ENCODE data around the gene ING5. TPM values are rescaled to one million over a fixed set of nuclear protein-coding genes. Genes with fewer than 3 reads are reported as not detected.

Gene ING5
- total RNA-seq, 1 experiment from 2014 or later: 28.6 TPM

- no peak overlapping the region for H3K4me3 Mint-ChIP-seq (ENCODE audit: unreplicated experiment)
- H3K9me3 Mint-ChIP-seq (ENCODE audit: unreplicated experiment): peaks cover 14% of the 10 kb centered on the region
- H3K27me3 Mint-ChIP-seq (ENCODE audit: insufficient read depth, unreplicated experiment): no peaks in the 10 kb centered on the region
- Histone ChIP-seq H3K36me3 (ENCODE audit: control insufficient read depth, insufficient read depth, low read length) (peaks cover 2% of the 10 kb centered on the region), H3K4me1 (no peaks in the 10 kb centered on the region), H3K4me3 (ENCODE audit: low read depth, low read length) (no peak overlapping the region), H3K9me3 (no peaks in the 10 kb centered on the region), H3K27me3 (replicated peaks; ENCODE audit: control insufficient read depth, insufficient read depth, low read length) (no peaks in the 10 kb centered on the region)
- BruUV-seq (replicated peaks): no TSS peak
- H3K27ac Mint-ChIP-seq (ENCODE audit: unreplicated experiment): no peak overlapping the region
- peaks cover 24% of the 10 kb centered on the region for H3K36me3 Mint-ChIP-seq (ENCODE audit: insufficient read depth, unreplicated experiment)
- intact Hi-C loops (cut with micrococcal nuclease; ENCODE audit: unreplicated experiment): no loop called here
- no peaks in the 10 kb centered on the region for H3K4me1 Mint-ChIP-seq (ENCODE audit: low read depth, unreplicated experiment)
- CTCF ChIA-PET: no interaction called here
- POLR2A ChIA-PET: no interaction called here
- no peak for DNase-seq
- TF ChIP-seq, protein P1, sequence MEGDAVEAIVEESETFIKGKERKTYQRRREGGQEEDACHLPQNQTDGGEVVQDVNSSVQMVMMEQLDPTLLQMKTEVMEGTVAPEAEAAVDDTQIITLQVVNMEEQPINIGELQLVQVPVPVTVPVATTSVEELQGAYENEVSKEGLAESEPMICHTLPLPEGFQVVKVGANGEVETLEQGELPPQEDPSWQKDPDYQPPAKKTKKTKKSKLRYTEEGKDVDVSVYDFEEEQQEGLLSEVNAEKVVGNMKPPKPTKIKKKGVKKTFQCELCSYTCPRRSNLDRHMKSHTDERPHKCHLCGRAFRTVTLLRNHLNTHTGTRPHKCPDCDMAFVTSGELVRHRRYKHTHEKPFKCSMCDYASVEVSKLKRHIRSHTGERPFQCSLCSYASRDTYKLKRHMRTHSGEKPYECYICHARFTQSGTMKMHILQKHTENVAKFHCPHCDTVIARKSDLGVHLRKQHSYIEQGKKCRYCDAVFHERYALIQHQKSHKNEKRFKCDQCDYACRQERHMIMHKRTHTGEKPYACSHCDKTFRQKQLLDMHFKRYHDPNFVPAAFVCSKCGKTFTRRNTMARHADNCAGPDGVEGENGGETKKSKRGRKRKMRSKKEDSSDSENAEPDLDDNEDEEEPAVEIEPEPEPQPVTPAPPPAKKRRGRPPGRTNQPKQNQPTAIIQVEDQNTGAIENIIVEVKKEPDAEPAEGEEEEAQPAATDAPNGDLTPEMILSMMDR (IDR thresholded peaks at IDR 0.05; ENCODE audit: insufficient read depth in 1 of 2, low read depth in 1 of 2, low read length in 1 of 2, severe bottlenecking in 1 of 2, unreplicated experiment in 1 of 2): no peak
Measured at GRCh38 chr2:241744028-241744754, 42.4 kb downstream of the ING5 start.

- Mint-ChIP-seq H3K9me3 (ENCODE audit: unreplicated experiment) (peaks cover 14% of the 10 kb centered on the region), H3K27me3 (ENCODE audit: insufficient read depth, unreplicated experiment) (no peaks in the 10 kb centered on the region), H3K4me3 (ENCODE audit: unreplicated experiment) (no peak overlapping the region), H3K4me1 (ENCODE audit: low read depth, unreplicated experiment) (no peaks in the 10 kb centered on the region), H3K36me3 (ENCODE audit: insufficient read depth, unreplicated experiment) (peaks cover 32% of the 10 kb centered on the region), H3K27ac (ENCODE audit: unreplicated experiment) (no peak overlapping the region)
- BruUV-seq (replicated peaks): no TSS peak
- ChIA-PET POLR2A (no interaction called here), CTCF (no interaction called here)
- Histone ChIP-seq H3K4me1 (no peaks in the 10 kb centered on the region), H3K9me3 (no peaks in the 10 kb centered on the region), H3K27me3 (replicated peaks; ENCODE audit: control insufficient read depth, insufficient read depth, low read length) (no peaks in the 10 kb centered on the region), H3K4me3 (ENCODE audit: low read depth, low read length) (no peak overlapping the region), H3K36me3 (ENCODE audit: control insufficient read depth, insufficient read depth, low read length) (peaks cover 2% of the 10 kb centered on the region)
- DNase-seq: no peak
- intact Hi-C loops (cut with micrococcal nuclease; ENCODE audit: unreplicated experiment): no loop called here
- TF ChIP-seq, protein P1 (IDR thresholded peaks at IDR 0.05; ENCODE audit: insufficient read depth in 1 of 2, low read depth in 1 of 2, low read length in 1 of 2, severe bottlenecking in 1 of 2, unreplicated experiment in 1 of 2): no peak
Measured at GRCh38 chr2:241745276-241745675, 43.4 kb downstream of the ING5 start.

GRCh38 chr2:241746084-241746483, 44.2 kb downstream of the ING5 start:
- H3K36me3 Mint-ChIP-seq (ENCODE audit: insufficient read depth, unreplicated experiment): peaks cover 33% of the 10 kb centered on the region
- H3K9me3 Mint-ChIP-seq (ENCODE audit: unreplicated experiment): peaks cover 14% of the 10 kb centered on the region
- Histone ChIP-seq H3K9me3 (no peaks in the 10 kb centered on the region), H3K27me3 (replicated peaks; ENCODE audit: control insufficient read depth, insufficient read depth, low read length) (no peaks in the 10 kb centered on the region), H3K4me3 (ENCODE audit: low read depth, low read length) (no peak overlapping the region), H3K4me1 (no peaks in the 10 kb centered on the region), H3K36me3 (ENCODE audit: control insufficient read depth, insufficient read depth, low read length) (peaks cover 2% of the 10 kb centered on the region)
- no peak overlapping the region for H3K4me3 Mint-ChIP-seq (ENCODE audit: unreplicated experiment)
- TF ChIP-seq, protein P1 (IDR thresholded peaks at IDR 0.05; ENCODE audit: insufficient read depth in 1 of 2, low read depth in 1 of 2, low read length in 1 of 2, severe bottlenecking in 1 of 2, unreplicated experiment in 1 of 2): no peak
- CTCF ChIA-PET: no interaction called here
- H3K27me3 Mint-ChIP-seq (ENCODE audit: insufficient read depth, unreplicated experiment): no peaks in the 10 kb centered on the region
- DNase-seq: no peak
- POLR2A ChIA-PET: no interaction called here
- no peak overlapping the region for H3K27ac Mint-ChIP-seq (ENCODE audit: unreplicated experiment)
- no TSS peak for BruUV-seq (replicated peaks)
- no peaks in the 10 kb centered on the region for H3K4me1 Mint-ChIP-seq (ENCODE audit: low read depth, unreplicated experiment)
- intact Hi-C loops (cut with micrococcal nuclease; ENCODE audit: unreplicated experiment): no loop called here
